ENCODE measurements around the gene NOL6. TPM values are rescaled to one million over a fixed set of nuclear protein-coding genes. Genes with fewer than 3 reads are reported as not detected.

The NOL6 gene
- total and polyA plus RNA-seq, 2 experiments from 2014 or later: 25.0 to 58.4 TPM

GRCh38 chr9:33439731-33440130 is 34.0 kb downstream of the NOL6 start:
- Mint-ChIP-seq H3K9me3 (no peaks in the 10 kb centered on the region), H3K4me3 (no peak overlapping the region), H3K27me3 (ENCODE audit: insufficient read depth, low read depth, poor library complexity) (peaks cover 16% of the 10 kb centered on the region), H3K36me3 (ENCODE audit: low read depth) (no peaks in the 10 kb centered on the region), H3K27ac (no peak overlapping the region), H3K4me1 (peaks cover 19% of the 10 kb centered on the region)
- no peak overlapping the region for H2AFZ ChIP-seq
- H4K20me1 ChIP-seq (replicated peaks; ENCODE audit: insufficient read depth): no peaks in the 10 kb centered on the region
- no peak overlapping the region for H3K27ac ChIP-seq (ENCODE audit: low read depth)
- H3K27me3 ChIP-seq (ENCODE audit: insufficient read depth): no peaks in the 10 kb centered on the region
- TF ChIP-seq STAT1 (IDR thresholded peaks at IDR 0.05; ENCODE audit: unreplicated experiment) (no peak), JUNB (IDR thresholded peaks at IDR 0.05; ENCODE audit: unreplicated experiment) (no peak), POLR2AphosphoS5 (IDR thresholded peaks at IDR 0.05; ENCODE audit: low read depth) (no peak), EZH2phosphoT487 (IDR thresholded peaks at IDR 0.05; ENCODE audit: unreplicated experiment) (no peak), REST (IDR thresholded peaks at IDR 0.05; ENCODE audit: unreplicated experiment) (no peak), ZNF114 (CRISPR knock-in tag; IDR thresholded peaks at IDR 0.05) (no peak), CTCF (conservative IDR thresholded peaks at IDR 0.05; ENCODE audit: low read depth in 2 of 2) (no peak), EZH2 (IDR thresholded peaks at IDR 0.05; ENCODE audit: low read depth, unreplicated experiment) (no peak), CREB1 (CRISPR knock-in tag; IDR thresholded peaks at IDR 0.05; ENCODE audit: low read depth) (no peak)
- H3K4me3 ChIP-seq: no peak overlapping the region
- no peaks in the 10 kb centered on the region for H3K36me3 ChIP-seq (ENCODE audit: insufficient read depth)
- DNase-seq (ENCODE audit: low spot score): no peak
- H3K9me2 ChIP-seq (ENCODE audit: insufficient read depth): no peaks in the 10 kb centered on the region
- H3K4me2 ChIP-seq: no peak overlapping the region
- H3K4me1 ChIP-seq (ENCODE audit: insufficient read depth): peaks cover 3% of the 10 kb centered on the region; the same call in 1 of the 2 replicates
- H3K79me2 ChIP-seq (replicated peaks; ENCODE audit: insufficient read depth): no peaks in the 10 kb centered on the region
- no peak for ATAC-seq
- H3F3A ChIP-seq (replicated peaks; ENCODE audit: low read depth): no peaks in the 10 kb centered on the region

GRCh38 chr9:33438926-33439680 is 34.6 kb downstream of the NOL6 start:
- Histone ChIP-seq H3K27me3 (ENCODE audit: insufficient read depth) (no peaks in the 10 kb centered on the region), H3K27ac (ENCODE audit: low read depth) (no peak overlapping the region), H3K4me3 (no peak overlapping the region), H3F3A (replicated peaks; ENCODE audit: low read depth) (no peaks in the 10 kb centered on the region), H3K79me2 (replicated peaks; ENCODE audit: insufficient read depth) (no peaks in the 10 kb centered on the region), H4K20me1 (replicated peaks; ENCODE audit: insufficient read depth) (no peaks in the 10 kb centered on the region), H3K9me2 (ENCODE audit: insufficient read depth) (no peaks in the 10 kb centered on the region), H3K4me2 (no peak overlapping the region), H3K4me1 (ENCODE audit: insufficient read depth) (peaks cover 3% of the 10 kb centered on the region; the same call in 1 of the 2 replicates), H2AFZ (peak overlapping the region; percentile 59; the same call in 1 of the 2 replicates), H3K36me3 (ENCODE audit: insufficient read depth) (no peaks in the 10 kb centered on the region)
- ATAC-seq (no peak), DNase-seq (ENCODE audit: low spot score) (no peak)
- Mint-ChIP-seq H3K36me3 (ENCODE audit: low read depth) (no peaks in the 10 kb centered on the region), H3K4me1 (peaks cover 19% of the 10 kb centered on the region), H3K27ac (no peak overlapping the region), H3K9me3 (no peaks in the 10 kb centered on the region), H3K27me3 (ENCODE audit: insufficient read depth, low read depth, poor library complexity) (peaks cover 17% of the 10 kb centered on the region), H3K4me3 (no peak overlapping the region)
- TF ChIP-seq ZNF462 (CRISPR knock-in tag; IDR thresholded peaks at IDR 0.05) (no peak), POLR2AphosphoS5 (IDR thresholded peaks at IDR 0.05; ENCODE audit: low read depth) (no peak)

Data from GM23338 (cell line).